HepG2 (cell line): ENCODE measurements around the gene NF2. TPM values are rescaled to one million over a fixed set of nuclear protein-coding genes. Genes with fewer than 3 reads are reported as not detected.

Source experiments
- FOXA3 ChIP-seq: IDR thresholded peaks from 2 replicates; pipeline ENCODE4 v1.6.1; 2016; ENCODE audit warnings: missing genetic modification reagents, missing compliant biosample characterization
- GTF3A ChIP-seq: sonication (generic); formaldehyde crosslinking; conservative IDR thresholded peaks from 2 replicates; pipeline ENCODE4 v1.4.0; 2020; ENCODE audit warnings: mild to moderate bottlenecking, missing genetic modification reagents
- IKZF1 ChIP-seq: fragments of 450-650 bp; IDR thresholded peaks from 2 replicates; pipeline ENCODE4 v1.7.1; 2016
- JUND ChIP-seq: sonication (generic); formaldehyde crosslinking; IDR thresholded peaks from 2 replicates; pipeline ENCODE4 v1.8.0; 2022; ENCODE audit warnings: mild to moderate bottlenecking, missing genetic modification reagents
- KDM2A ChIP-seq: sonication (generic); formaldehyde crosslinking; IDR thresholded peaks from 2 replicates; pipeline ENCODE4 v1.4.0; 2020; ENCODE audit warnings: low read depth, missing genetic modification reagents, borderline replicate concordance
- MXD4 ChIP-seq: IDR thresholded peaks from 2 replicates; pipeline ENCODE4 v1.6.1; 2016; ENCODE audit warnings: mild to moderate bottlenecking, missing biosample characterization, missing genetic modification reagents
- RXRB ChIP-seq: IDR thresholded peaks from 2 replicates; pipeline ENCODE4 v1.6.1; 2016; ENCODE audit warnings: borderline replicate concordance, missing genetic modification reagents, missing compliant biosample characterization
- WIZ ChIP-seq: sonication (generic); formaldehyde crosslinking; IDR thresholded peaks from 2 replicates; pipeline ENCODE4 v1.5.1; 2020; ENCODE audit warnings: mild to moderate bottlenecking, missing genetic modification reagents
- YY1 ChIP-seq: IDR thresholded peaks from 2 replicates; pipeline ENCODE4 v1.6.1; 2011; ENCODE audit warnings: low read length, low read depth, moderate library complexity, mild to moderate bottlenecking; ENCODE audit not compliant: insufficient read depth, insufficient replicate concordance
- ZBTB38 ChIP-seq: sonication (generic); formaldehyde crosslinking; IDR thresholded peaks from 2 replicates; pipeline ENCODE4 v1.5.1; 2020; ENCODE audit warnings: mild to moderate bottlenecking, missing genetic modification reagents
- ZNF292 ChIP-seq: sonication (generic); formaldehyde crosslinking; IDR thresholded peaks from 2 replicates; pipeline ENCODE4 v1.8.1; 2022; ENCODE audit warnings: mild to moderate bottlenecking, low read depth, missing genetic modification reagents, borderline replicate concordance
- ZNF383 ChIP-seq: sonication (generic); formaldehyde crosslinking; IDR thresholded peaks from 2 replicates; pipeline ENCODE4 v1.4.0; 2020; ENCODE audit warnings: missing genetic modification reagents, mild to moderate bottlenecking, borderline replicate concordance
- ZNF512 ChIP-seq: sonication (generic); formaldehyde crosslinking; IDR thresholded peaks from 2 replicates; pipeline ENCODE4 v1.4.0; 2020; ENCODE audit warnings: mild to moderate bottlenecking, missing genetic modification reagents
- polyA plus RNA-seq, 8 experiments: library from polyadenylated mRNA; depleted of rRNA in 3 of 8; stranded (reverse) in 7 of 8; unstranded in 1 of 8; fragments of >200 nt; fragmentation: Illumina TruSeq in 4 of 8; extraction: Trizol in 4 of 8; gene quantifications; 2 replicates each; pipeline versions ENCODE4 v1.2.1 to v1.2.3, GENCODE V29; 2011 to 2016; ENCODE audit warnings: low read depth in 4 of 8, missing spikeins in 1 of 8, mixed read lengths in 1 of 8; ENCODE audit not compliant: insufficient read depth in 1 of 8
- total RNA-seq, 5 experiments: library from RNA; depleted of rRNA; stranded (reverse); fragments of >200 nt; fragmentation: Illumina TruSeq; extraction: Trizol; gene quantifications; 2 replicates each; pipeline ENCODE4 v1.2.3, GENCODE V29; 2016; ENCODE audit warnings: low read depth in 1 of 5
- TF ChIP-seq, protein P1 (sequence below): sonication (generic); formaldehyde crosslinking; IDR thresholded peaks from 2 replicates; pipeline ENCODE4 v1.5.0; 2020; ENCODE audit warnings: missing genetic modification reagents
- TF ChIP-seq, protein P2 (sequence below), 2 experiments: sonication (generic) in 1 of 2; formaldehyde crosslinking in 1 of 2; IDR thresholded peaks; 2 replicates each; pipeline versions ENCODE4 v1.4.0 to v1.6.1; 2016 to 2020; ENCODE audit warnings: borderline replicate concordance in 1 of 2, low read depth in 1 of 2, mild to moderate bottlenecking in 1 of 2, missing genetic modification reagents in 1 of 2
- TF ChIP-seq, protein P3 (sequence below): sonication (generic); formaldehyde crosslinking; IDR thresholded peaks from 2 replicates; pipeline ENCODE4 v1.5.1; 2020; ENCODE audit warnings: mild to moderate bottlenecking, missing genetic modification reagents, moderate library complexity
- TF ChIP-seq, protein P4 (sequence below): IDR thresholded peaks from 2 replicates; pipeline ENCODE4 v1.6.1; 2016; ENCODE audit warnings: mild to moderate bottlenecking, missing biosample characterization, missing genetic modification reagents

The NF2 gene
- total and polyA plus RNA-seq, 2 of the 13 experiments (the other 11 are each of a cell fraction or from before 2014, with no cell fraction given): 9.3 to 33.3 TPM

DNA sequence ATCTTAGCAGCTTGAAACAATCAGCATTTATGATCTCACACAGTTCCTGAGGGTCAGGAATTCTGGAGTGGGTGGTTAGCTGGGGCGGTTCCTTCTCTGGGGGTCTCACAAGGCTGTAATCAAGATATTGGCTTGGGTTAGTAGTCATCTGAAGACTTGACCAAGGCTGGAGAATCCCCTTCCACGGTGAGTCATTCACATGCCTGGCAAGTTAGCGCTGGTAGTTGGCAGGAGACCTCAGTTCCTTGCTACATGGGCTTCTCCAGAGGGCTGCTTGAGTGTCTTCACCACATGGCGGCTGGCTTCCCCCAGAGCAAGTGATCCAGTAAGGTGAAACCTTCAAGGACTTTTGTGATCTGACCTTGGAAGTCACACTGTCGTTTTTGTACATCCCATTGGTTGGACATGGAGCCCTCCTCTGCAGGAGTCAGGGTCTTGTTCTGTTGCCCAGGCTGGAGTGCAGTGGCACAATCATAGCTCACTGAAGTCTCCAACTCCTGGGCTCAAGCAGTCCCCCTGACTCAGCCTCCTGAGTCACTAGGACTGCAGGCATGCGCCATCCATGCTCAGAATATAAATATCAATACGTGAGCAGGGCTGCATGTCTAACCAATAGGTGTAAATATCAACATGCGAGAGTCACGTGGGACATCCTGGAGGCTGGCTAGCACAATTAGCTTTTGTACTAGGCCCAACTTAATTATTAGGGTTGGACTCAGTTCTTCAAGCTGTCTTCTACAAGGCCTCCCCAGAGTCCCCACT lies 15.3 kb upstream of the NF2 start (continued):
- TF ChIP-seq, protein P1, sequence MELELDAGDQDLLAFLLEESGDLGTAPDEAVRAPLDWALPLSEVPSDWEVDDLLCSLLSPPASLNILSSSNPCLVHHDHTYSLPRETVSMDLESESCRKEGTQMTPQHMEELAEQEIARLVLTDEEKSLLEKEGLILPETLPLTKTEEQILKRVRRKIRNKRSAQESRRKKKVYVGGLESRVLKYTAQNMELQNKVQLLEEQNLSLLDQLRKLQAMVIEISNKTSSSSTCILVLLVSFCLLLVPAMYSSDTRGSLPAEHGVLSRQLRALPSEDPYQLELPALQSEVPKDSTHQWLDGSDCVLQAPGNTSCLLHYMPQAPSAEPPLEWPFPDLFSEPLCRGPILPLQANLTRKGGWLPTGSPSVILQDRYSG (CRISPR knock-in tag): no peak
- TF ChIP-seq ZNF383 (CRISPR knock-in tag): no peak
- no peak for TF ChIP-seq YY1
- no peak for TF ChIP-seq WIZ (CRISPR knock-in tag)
- TF ChIP-seq, protein P2, sequence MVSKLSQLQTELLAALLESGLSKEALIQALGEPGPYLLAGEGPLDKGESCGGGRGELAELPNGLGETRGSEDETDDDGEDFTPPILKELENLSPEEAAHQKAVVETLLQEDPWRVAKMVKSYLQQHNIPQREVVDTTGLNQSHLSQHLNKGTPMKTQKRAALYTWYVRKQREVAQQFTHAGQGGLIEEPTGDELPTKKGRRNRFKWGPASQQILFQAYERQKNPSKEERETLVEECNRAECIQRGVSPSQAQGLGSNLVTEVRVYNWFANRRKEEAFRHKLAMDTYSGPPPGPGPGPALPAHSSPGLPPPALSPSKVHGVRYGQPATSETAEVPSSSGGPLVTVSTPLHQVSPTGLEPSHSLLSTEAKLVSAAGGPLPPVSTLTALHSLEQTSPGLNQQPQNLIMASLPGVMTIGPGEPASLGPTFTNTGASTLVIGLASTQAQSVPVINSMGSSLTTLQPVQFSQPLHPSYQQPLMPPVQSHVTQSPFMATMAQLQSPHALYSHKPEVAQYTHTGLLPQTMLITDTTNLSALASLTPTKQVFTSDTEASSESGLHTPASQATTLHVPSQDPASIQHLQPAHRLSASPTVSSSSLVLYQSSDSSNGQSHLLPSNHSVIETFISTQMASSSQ (IDR thresholded peaks at IDR 0.05; ENCODE audit: low read depth): no peak
- TF ChIP-seq, protein P2 (CRISPR knock-in tag; IDR thresholded peaks at IDR 0.05; ENCODE audit: borderline replicate concordance): no peak
- no peak for TF ChIP-seq JUND (CRISPR knock-in tag)
- no peak for TF ChIP-seq MXD4 (CRISPR knock-in tag)
- TF ChIP-seq FOXA3 (CRISPR knock-in tag): peak; percentile 60
- TF ChIP-seq IKZF1: no peak
- TF ChIP-seq, protein P3, sequence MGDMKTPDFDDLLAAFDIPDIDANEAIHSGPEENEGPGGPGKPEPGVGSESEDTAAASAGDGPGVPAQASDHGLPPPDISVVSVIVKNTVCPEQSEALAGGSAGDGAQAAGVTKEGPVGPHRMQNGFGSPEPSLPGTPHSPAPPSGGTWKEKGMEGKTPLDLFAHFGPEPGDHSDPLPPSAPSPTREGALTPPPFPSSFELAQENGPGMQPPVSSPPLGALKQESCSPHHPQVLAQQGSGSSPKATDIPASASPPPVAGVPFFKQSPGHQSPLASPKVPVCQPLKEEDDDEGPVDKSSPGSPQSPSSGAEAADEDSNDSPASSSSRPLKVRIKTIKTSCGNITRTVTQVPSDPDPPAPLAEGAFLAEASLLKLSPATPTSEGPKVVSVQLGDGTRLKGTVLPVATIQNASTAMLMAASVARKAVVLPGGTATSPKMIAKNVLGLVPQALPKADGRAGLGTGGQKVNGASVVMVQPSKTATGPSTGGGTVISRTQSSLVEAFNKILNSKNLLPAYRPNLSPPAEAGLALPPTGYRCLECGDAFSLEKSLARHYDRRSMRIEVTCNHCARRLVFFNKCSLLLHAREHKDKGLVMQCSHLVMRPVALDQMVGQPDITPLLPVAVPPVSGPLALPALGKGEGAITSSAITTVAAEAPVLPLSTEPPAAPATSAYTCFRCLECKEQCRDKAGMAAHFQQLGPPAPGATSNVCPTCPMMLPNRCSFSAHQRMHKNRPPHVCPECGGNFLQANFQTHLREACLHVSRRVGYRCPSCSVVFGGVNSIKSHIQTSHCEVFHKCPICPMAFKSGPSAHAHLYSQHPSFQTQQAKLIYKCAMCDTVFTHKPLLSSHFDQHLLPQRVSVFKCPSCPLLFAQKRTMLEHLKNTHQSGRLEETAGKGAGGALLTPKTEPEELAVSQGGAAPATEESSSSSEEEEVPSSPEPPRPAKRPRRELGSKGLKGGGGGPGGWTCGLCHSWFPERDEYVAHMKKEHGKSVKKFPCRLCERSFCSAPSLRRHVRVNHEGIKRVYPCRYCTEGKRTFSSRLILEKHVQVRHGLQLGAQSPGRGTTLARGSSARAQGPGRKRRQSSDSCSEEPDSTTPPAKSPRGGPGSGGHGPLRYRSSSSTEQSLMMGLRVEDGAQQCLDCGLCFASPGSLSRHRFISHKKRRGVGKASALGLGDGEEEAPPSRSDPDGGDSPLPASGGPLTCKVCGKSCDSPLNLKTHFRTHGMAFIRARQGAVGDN: 0 out of 2 replicates have a peak, but pooled peaks have one; percentile 10
- 0 out of 2 replicates have a peak, but pooled peaks have one; percentile 14 for TF ChIP-seq ZBTB38
- TF ChIP-seq RXRB: no peak
- no peak for TF ChIP-seq ZNF512 (CRISPR knock-in tag)
- 0 out of 2 replicates have a peak, but pooled peaks have one; percentile 17 for TF ChIP-seq KDM2A
- TF ChIP-seq, protein P4, sequence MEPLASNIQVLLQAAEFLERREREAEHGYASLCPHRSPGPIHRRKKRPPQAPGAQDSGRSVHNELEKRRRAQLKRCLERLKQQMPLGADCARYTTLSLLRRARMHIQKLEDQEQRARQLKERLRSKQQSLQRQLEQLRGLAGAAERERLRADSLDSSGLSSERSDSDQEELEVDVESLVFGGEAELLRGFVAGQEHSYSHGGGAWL (CRISPR knock-in tag): no peak
- no peak for TF ChIP-seq GTF3A
- TF ChIP-seq ZNF292: no peak
